ENCODE results near the gene SMIM35.

GRCh38 chr11:118082880-118083552 is 3.7 kb downstream of the SMIM35 start:
- TF ChIP-seq, protein P1, sequence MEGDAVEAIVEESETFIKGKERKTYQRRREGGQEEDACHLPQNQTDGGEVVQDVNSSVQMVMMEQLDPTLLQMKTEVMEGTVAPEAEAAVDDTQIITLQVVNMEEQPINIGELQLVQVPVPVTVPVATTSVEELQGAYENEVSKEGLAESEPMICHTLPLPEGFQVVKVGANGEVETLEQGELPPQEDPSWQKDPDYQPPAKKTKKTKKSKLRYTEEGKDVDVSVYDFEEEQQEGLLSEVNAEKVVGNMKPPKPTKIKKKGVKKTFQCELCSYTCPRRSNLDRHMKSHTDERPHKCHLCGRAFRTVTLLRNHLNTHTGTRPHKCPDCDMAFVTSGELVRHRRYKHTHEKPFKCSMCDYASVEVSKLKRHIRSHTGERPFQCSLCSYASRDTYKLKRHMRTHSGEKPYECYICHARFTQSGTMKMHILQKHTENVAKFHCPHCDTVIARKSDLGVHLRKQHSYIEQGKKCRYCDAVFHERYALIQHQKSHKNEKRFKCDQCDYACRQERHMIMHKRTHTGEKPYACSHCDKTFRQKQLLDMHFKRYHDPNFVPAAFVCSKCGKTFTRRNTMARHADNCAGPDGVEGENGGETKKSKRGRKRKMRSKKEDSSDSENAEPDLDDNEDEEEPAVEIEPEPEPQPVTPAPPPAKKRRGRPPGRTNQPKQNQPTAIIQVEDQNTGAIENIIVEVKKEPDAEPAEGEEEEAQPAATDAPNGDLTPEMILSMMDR (IDR thresholded peaks at IDR 0.05): no peak
- TF ChIP-seq USF2 (IDR thresholded peaks at IDR 0.05; ENCODE audit: borderline replicate concordance, low read depth, low read length): no peak
- TF ChIP-seq POLR2AphosphoS5 (IDR thresholded peaks at IDR 0.05; ENCODE audit: low read depth, low read length): no peak
- TF ChIP-seq, protein P2, sequence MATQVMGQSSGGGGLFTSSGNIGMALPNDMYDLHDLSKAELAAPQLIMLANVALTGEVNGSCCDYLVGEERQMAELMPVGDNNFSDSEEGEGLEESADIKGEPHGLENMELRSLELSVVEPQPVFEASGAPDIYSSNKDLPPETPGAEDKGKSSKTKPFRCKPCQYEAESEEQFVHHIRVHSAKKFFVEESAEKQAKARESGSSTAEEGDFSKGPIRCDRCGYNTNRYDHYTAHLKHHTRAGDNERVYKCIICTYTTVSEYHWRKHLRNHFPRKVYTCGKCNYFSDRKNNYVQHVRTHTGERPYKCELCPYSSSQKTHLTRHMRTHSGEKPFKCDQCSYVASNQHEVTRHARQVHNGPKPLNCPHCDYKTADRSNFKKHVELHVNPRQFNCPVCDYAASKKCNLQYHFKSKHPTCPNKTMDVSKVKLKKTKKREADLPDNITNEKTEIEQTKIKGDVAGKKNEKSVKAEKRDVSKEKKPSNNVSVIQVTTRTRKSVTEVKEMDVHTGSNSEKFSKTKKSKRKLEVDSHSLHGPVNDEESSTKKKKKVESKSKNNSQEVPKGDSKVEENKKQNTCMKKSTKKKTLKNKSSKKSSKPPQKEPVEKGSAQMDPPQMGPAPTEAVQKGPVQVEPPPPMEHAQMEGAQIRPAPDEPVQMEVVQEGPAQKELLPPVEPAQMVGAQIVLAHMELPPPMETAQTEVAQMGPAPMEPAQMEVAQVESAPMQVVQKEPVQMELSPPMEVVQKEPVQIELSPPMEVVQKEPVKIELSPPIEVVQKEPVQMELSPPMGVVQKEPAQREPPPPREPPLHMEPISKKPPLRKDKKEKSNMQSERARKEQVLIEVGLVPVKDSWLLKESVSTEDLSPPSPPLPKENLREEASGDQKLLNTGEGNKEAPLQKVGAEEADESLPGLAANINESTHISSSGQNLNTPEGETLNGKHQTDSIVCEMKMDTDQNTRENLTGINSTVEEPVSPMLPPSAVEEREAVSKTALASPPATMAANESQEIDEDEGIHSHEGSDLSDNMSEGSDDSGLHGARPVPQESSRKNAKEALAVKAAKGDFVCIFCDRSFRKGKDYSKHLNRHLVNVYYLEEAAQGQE (IDR thresholded peaks at IDR 0.05; ENCODE audit: low read depth, low read length): no peak
- no peak for TF ChIP-seq TAF1 (IDR thresholded peaks at IDR 0.05; ENCODE audit: borderline replicate concordance, low read depth, low read length)
- TF ChIP-seq EZH2phosphoT487 (IDR thresholded peaks at IDR 0.05; ENCODE audit: borderline replicate concordance, low read depth): no peak
- no peak for TF ChIP-seq IRF3 (IDR thresholded peaks at IDR 0.05; ENCODE audit: low read depth, low read length)
- TF ChIP-seq, protein P3, sequence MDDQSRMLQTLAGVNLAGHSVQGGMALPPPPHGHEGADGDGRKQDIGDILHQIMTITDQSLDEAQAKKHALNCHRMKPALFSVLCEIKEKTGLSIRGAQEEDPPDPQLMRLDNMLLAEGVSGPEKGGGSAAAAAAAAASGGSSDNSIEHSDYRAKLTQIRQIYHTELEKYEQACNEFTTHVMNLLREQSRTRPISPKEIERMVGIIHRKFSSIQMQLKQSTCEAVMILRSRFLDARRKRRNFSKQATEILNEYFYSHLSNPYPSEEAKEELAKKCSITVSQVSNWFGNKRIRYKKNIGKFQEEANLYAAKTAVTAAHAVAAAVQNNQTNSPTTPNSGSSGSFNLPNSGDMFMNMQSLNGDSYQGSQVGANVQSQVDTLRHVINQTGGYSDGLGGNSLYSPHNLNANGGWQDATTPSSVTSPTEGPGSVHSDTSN (IDR thresholded peaks at IDR 0.05): no peak
- no peak for TF ChIP-seq CHD2 (IDR thresholded peaks at IDR 0.05; ENCODE audit: low read length, partially characterized antibody)
- TF ChIP-seq ZBTB33 (IDR thresholded peaks at IDR 0.05; ENCODE audit: borderline replicate concordance, low read depth): no peak
- no peak for TF ChIP-seq YY1 (IDR thresholded peaks at IDR 0.05; ENCODE audit: low read depth)
- no peak for TF ChIP-seq RAD21 (IDR thresholded peaks at IDR 0.05; ENCODE audit: low read length)
- no peak for TF ChIP-seq ELF1 (IDR thresholded peaks at IDR 0.05)

Data from SK-N-SH (cell line).